Mucosa of rectum (tissue), 2 donors: ENCODE measurements around the gene TMPRSS4.

ENCODE experiments used
- H3K27ac ChIP-seq, 2 donors: one replicate each; pipeline ENCODE4 v1.7.0; 2013; ENCODE audit warnings: inconsistent platforms in 2 of 2, low read depth in 2 of 2, low read length in 2 of 2
- H3K27me3 ChIP-seq, 2 donors: one replicate each; pipeline ENCODE4 v1.7.0; 2013; ENCODE audit warnings: low read length in 2 of 2; ENCODE audit not compliant: control insufficient read depth in 2 of 2, insufficient read depth in 2 of 2
- H3K36me3 ChIP-seq, 2 donors: one replicate each; pipeline ENCODE4 v1.7.0; 2013; ENCODE audit warnings: low read length in 2 of 2; ENCODE audit not compliant: control insufficient read depth in 2 of 2, insufficient read depth in 2 of 2
- H3K4me1 ChIP-seq, 2 donors: one replicate each; pipeline ENCODE4 v1.7.0; 2013; ENCODE audit warnings: low read length in 2 of 2, mild to moderate bottlenecking in 1 of 2; ENCODE audit not compliant: control insufficient read depth in 2 of 2, insufficient read depth in 2 of 2
- H3K4me3 ChIP-seq, 2 donors: one replicate each; pipeline ENCODE4 v1.7.0; 2013; ENCODE audit warnings: low read length in 2 of 2
- H3K9ac ChIP-seq, 2 donors: one replicate each; pipeline ENCODE4 v1.7.0; 2013; ENCODE audit warnings: low read length in 2 of 2, low read depth in 1 of 2, mild to moderate bottlenecking in 1 of 2
- H3K9me3 ChIP-seq, 2 donors: one replicate each; pipeline ENCODE4 v1.7.0; 2013; ENCODE audit warnings: low read length in 2 of 2; ENCODE audit not compliant: control insufficient read depth in 2 of 2
- donor health status: healthy.
- donor health status: Normal muscosa, but diverticular disease.

The TMPRSS4 gene

DNA sequence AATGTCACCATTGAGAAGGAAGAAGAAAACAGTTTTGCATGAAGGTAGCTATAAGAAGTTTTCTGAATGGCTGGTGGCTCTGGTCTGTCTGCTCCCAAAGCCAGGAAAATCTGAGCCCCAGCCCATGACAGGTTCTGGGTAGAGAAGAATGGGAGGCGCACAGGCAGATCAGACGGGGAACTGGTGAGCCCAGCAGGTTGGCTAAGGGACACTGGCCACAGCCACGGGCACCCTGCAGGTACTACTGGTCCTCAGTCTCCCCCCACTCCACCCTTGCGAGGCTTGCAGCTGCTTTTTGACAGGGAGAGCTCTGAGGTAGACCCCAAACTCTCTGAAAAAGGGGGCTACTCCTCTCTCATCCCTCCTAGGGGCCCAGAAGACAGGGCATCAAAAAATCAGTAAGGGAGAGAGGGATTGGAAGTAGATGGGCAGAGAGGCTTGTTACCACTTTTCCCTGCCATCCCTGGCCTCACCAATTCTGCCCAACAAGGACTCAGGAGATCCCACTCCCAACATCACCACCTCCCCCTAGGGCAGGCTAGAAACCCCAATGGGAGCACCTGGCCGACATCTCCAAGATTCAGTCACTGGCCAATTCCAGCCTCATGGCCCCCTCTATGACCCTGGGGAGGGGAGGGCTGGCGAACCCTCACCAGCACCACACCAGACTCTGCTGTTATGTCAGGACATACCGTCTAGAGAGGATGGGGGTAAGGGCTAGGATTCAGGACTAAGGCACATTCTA, 58.3 kb downstream of the TMPRSS4 start:
- H3K27me3 ChIP-seq, result peaks cover 11 to 15% of the 10 kb centered on the region in 2 donors
- H3K4me3 ChIP-seq, result no peak overlapping the region
- H3K36me3 ChIP-seq, result no peaks in the 10 kb centered on the region
- H3K4me1 ChIP-seq, result no peaks in the 10 kb centered on the region
- H3K9me3 ChIP-seq, result no peaks in the 10 kb centered on the region
- no peak overlapping the region for H3K9ac ChIP-seq
- H3K27ac ChIP-seq, result no peak overlapping the region

DNA sequence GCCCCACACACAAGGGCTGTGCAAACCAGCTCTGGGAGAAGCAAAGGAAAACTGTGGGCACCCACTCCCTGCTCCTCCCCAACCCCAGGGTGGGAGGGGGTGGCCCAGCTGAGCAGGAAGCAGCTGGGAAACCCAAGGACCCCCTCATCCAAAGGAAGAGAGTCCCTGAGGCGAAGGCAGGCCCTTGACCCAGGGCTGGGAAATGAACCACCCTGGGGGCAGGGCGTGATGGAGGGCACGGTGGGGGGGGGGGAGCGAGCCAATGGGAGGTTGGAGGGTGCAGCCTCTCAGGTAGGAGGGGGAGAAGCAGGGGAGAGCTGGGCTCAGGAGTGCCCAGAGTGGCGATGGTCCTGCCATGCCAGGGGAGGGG, 58.9 kb downstream of the TMPRSS4 start:
- Histone ChIP-seq H3K9ac (no peak overlapping the region), H3K27me3 (peaks cover 12 to 17% of the 10 kb centered on the region in 2 donors), H3K9me3 (no peaks in the 10 kb centered on the region), H3K4me3 (no peak overlapping the region), H3K4me1 (no peaks in the 10 kb centered on the region), H3K36me3 (no peaks in the 10 kb centered on the region), H3K27ac (no peak overlapping the region)

DNA sequence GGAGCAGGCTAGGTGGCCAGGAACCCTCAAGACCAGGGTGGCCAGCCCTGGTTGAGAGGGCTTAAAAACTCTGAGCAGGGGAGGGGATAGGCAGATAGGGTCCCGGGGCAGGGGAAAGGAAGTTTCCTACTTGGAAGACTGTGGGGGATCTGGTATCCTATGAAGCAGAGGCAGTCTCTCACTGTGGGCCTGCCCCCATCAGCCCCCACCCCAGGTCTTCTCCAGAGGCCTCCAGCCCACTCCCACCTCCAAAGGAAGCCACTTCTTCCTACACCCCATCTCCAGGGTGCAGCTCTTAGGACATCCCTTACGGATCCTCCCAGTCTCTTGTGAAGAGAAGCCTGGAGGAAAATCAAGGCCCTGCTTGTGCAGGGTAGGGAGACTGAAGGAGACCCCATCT, 59.5 kb downstream of the TMPRSS4 start:
- H3K4me3 ChIP-seq, result no peak overlapping the region
- no peaks in the 10 kb centered on the region for H3K4me1 ChIP-seq
- no peaks in the 10 kb centered on the region for H3K9me3 ChIP-seq
- H3K36me3 ChIP-seq, result no peaks in the 10 kb centered on the region
- no peak overlapping the region for H3K27ac ChIP-seq
- H3K27me3 ChIP-seq, result peaks cover 13 to 20% of the 10 kb centered on the region in 2 donors
- H3K9ac ChIP-seq, result no peak overlapping the region

DNA sequence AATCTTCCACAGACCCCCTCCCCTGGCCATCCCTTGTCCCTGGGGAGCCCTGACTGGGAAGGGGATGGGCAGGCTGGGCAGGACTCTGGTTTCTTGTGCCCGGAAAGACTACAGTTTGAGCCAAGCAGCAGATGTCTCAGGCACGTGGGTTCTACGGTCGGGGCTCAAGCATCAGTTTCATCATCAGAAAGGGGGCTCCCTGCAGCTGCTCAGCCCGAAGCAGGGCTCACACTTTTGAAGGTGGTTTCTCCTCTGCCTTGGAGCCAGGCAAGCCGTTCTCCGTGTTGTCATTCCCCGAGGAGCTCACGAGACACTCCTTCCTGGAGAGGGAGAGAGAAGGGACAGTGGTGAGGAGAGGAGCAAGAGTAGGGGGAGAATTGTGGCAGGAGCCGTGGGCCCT, 59.9 kb downstream of the TMPRSS4 start:
- Histone ChIP-seq H3K9me3 (no peaks in the 10 kb centered on the region), H3K27ac (no peak overlapping the region), H3K27me3 (peaks cover 13 to 20% of the 10 kb centered on the region in 2 donors), H3K4me1 (no peaks in the 10 kb centered on the region), H3K9ac (no peak overlapping the region), H3K36me3 (no peaks in the 10 kb centered on the region), H3K4me3 (no peak overlapping the region)

DNA sequence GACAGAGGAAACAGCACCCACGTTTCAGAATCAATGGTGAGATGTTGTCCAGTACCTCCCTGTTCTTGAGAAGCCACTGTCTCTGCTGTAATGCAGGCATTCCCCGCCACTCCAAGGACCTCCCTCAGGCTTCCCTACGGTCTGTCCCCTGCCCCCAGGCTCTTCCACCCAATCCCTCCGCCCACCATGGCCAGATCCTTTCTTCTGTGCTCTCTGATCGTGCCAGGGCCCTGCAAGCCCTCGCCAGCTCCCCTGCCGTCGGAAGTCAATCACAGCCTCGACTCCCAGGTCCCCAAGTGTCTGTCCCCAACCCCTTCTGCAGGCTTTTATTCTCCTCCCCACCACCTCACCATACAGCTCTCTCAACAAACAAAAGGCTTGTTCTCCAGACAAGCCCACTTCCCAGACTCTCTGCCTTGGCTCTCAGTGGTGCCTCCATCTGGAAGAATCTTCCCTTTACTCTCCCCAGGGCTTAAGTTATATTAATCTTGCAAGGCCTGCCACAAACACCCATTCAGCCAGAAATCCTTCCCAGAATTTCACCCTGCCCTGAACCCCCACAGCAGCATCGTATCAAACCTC, 62.1 kb downstream of the TMPRSS4 start:
- H3K36me3 ChIP-seq, result no peaks in the 10 kb centered on the region
- H3K9me3 ChIP-seq, result no peaks in the 10 kb centered on the region
- H3K27ac ChIP-seq, result no peak overlapping the region
- no peaks in the 10 kb centered on the region for H3K4me1 ChIP-seq
- peaks cover 21 to 29% of the 10 kb centered on the region in 2 donors for H3K27me3 ChIP-seq
- H3K4me3 ChIP-seq, result no peak overlapping the region
- no peak overlapping the region for H3K9ac ChIP-seq

DNA sequence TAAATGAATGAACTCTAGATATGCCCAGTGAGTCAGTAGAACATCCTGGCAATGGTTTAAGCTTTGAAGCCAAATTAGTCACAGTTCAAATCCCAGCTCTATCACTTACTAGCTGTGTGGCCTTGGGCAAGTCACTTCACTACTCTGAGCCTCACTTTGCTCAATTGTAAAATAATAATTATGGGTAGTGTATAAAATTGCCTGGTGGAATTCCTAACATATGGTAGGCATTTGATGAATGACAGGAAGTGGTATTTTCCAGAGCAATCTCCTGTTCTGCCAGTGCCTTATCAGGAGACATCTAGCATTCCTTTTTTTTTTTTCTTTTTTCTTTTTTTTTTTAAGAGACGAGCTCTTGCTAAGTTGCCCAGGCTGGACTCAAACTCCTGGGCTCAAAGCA, 62.7 kb downstream of the TMPRSS4 start:
- no peak overlapping the region for H3K9ac ChIP-seq
- no peaks in the 10 kb centered on the region for H3K4me1 ChIP-seq
- H3K4me3 ChIP-seq, result no peak overlapping the region
- H3K27me3 ChIP-seq, result peaks cover 21 to 33% of the 10 kb centered on the region in 2 donors
- no peak overlapping the region for H3K27ac ChIP-seq
- no peaks in the 10 kb centered on the region for H3K36me3 ChIP-seq
- no peaks in the 10 kb centered on the region for H3K9me3 ChIP-seq

DNA sequence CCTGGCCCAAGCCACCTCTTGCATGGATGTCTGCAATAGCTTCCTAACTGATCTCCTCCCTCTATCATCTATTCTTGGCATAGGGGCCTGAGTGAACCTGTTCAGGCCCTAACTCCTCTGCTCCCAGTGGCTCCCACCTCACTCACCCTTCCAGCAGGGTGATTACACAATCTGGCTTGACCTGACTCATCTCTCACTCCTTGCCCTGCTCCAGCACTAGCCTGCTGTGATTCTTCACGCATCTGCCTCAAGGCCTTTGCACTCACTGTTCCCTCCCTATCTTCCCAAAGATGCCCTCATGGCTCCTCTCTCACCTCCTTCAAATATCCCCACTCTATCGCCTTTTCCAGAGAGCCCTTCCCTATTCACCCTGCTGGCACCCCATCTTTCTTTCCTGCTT, 65.2 kb downstream of the TMPRSS4 start:
- H3K36me3 ChIP-seq, result no peaks in the 10 kb centered on the region
- peaks cover 0 to 5% of the 10 kb centered on the region in 2 donors for H3K4me1 ChIP-seq
- H3K9me3 ChIP-seq, result no peaks in the 10 kb centered on the region
- no peak overlapping the region for H3K27ac ChIP-seq
- H3K4me3 ChIP-seq, result no peak overlapping the region
- no peak overlapping the region for H3K9ac ChIP-seq
- H3K27me3 ChIP-seq, result peaks cover 26 to 36% of the 10 kb centered on the region in 2 donors

DNA sequence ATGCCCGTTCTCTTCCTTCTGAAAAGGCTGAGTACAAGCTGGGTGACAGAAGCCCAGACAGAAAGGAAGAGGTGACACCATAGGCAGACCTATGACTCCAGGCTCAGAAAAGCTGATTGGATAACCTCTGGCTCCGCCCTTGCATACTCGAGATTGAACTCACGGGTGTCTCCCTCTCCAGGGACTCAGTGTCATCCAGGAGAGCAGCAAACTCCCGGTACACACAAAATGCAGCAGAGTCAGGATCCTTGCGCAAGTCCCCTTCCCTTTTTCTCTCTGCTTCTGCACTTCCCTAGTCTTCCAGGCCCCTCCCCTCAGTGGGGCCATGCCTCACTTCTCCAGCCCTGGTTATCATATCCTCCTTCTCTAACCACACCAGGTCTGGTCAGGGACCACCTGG, 65.9 kb downstream of the TMPRSS4 start:
- H3K36me3 ChIP-seq, result no peaks in the 10 kb centered on the region
- peaks cover 0 to 5% of the 10 kb centered on the region in 2 donors for H3K4me1 ChIP-seq
- H3K27ac ChIP-seq, result no peak overlapping the region
- H3K27me3 ChIP-seq, result peaks cover 23 to 39% of the 10 kb centered on the region in 2 donors
- no peak overlapping the region for H3K9ac ChIP-seq
- H3K9me3 ChIP-seq, result no peaks in the 10 kb centered on the region
- no peak overlapping the region for H3K4me3 ChIP-seq

DNA sequence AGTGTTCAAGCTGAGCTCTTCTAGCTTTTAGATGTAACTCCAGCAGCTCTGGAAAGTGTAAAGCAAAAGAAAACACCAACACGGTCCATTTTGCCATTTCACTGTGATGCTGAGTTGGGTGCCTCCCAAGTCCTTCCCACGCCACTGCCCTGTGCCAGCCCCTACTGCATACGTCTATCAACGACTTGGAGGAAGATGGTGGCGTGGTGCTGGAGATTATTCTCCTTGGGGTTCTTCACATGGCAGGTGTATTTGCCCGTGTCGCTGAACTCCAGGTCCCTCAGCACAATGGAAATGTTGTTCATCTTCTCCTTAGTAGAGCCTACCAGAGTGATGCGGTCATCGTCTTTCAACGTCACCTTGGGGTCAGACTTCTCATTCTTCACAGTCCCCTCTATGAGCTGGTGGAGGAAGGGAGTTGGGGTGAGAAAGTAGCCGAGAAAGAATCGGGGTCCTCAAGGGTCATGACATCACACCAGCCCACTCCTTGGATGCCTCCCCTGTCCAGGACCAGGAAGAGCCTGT, 66.8 kb downstream of the TMPRSS4 start:
- Histone ChIP-seq H3K4me1 (peaks cover 0 to 5% of the 10 kb centered on the region in 2 donors), H3K36me3 (no peaks in the 10 kb centered on the region), H3K27me3 (peaks cover 18 to 33% of the 10 kb centered on the region in 2 donors), H3K27ac (no peak overlapping the region), H3K9ac (no peak overlapping the region), H3K4me3 (no peak overlapping the region), H3K9me3 (no peaks in the 10 kb centered on the region)
